SK-N-SH treated with all-trans-retinoic acid at 6 μM for 48 hours (cell line): ENCODE data around the gene OR2Y1.

ENCODE experiments used
- ATAC-seq: fragments of 200-7000 bp; cut with Tn5 transposase; 3 replicates; pipeline ENCODE4 v1.9.1; 2020; ENCODE audit warnings: mild to moderate bottlenecking, moderate library complexity
- ARNTL ChIP-seq: fragments of 450-650 bp; formaldehyde crosslinking; IDR thresholded peaks from 2 replicates; pipeline ENCODE4 v1.5.0; 2020; ENCODE audit warnings: low read depth, mild to moderate bottlenecking, moderate library complexity, borderline replicate concordance
- BACH2 ChIP-seq: fragments of 250-450 bp; sonication (Bioruptor Pico); IDR thresholded peaks from 2 replicates; pipeline ENCODE4 v1.9.0; 2021; ENCODE audit warnings: mild to moderate bottlenecking, borderline replicate concordance
- CSDC2 ChIP-seq: fragments of 250-450 bp; sonication (Bioruptor Pico); IDR thresholded peaks from 2 replicates; pipeline ENCODE4 v1.5.0; 2020; ENCODE audit warnings: mild to moderate bottlenecking, moderate library complexity
- GLIS3 ChIP-seq: fragments of 250-450 bp; sonication (Bioruptor Pico); IDR thresholded peaks from 2 replicates; pipeline ENCODE4 v1.5.0; 2020; ENCODE audit warnings: mild to moderate bottlenecking, moderate library complexity
- ISL1 ChIP-seq: fragments of 250-450 bp; sonication (Bioruptor Pico); IDR thresholded peaks from 2 replicates; pipeline ENCODE4 v2.1.2; 2022; ENCODE audit warnings: mild to moderate bottlenecking, moderate library complexity
- OSR1 ChIP-seq: fragments of 250-450 bp; sonication (Bioruptor Pico); IDR thresholded peaks from 2 replicates; pipeline ENCODE4 v1.8.0; 2022; ENCODE audit warnings: moderate library complexity, mild to moderate bottlenecking, inconsistent platforms
- PPARA ChIP-seq: fragments of 250-450 bp; sonication (Bioruptor Pico); IDR thresholded peaks from 2 replicates; pipeline ENCODE4 v1.5.0; 2020; ENCODE audit warnings: mild to moderate bottlenecking, borderline replicate concordance
- RARB ChIP-seq: fragments of 250-450 bp; sonication (Bioruptor Pico); IDR thresholded peaks from 2 replicates; pipeline ENCODE4 v1.8.0; 2021; ENCODE audit warnings: mild to moderate bottlenecking, moderate library complexity
- SNAI2 ChIP-seq: fragments of 250-450 bp; sonication (Bioruptor Pico); IDR thresholded peaks from 2 replicates; pipeline ENCODE4 v1.5.0; 2020; ENCODE audit warnings: mild to moderate bottlenecking, moderate library complexity
- TCF4 ChIP-seq: fragments of 250-450 bp; sonication (Bioruptor Pico); IDR thresholded peaks from 2 replicates; pipeline ENCODE4 v1.8.0; 2021; ENCODE audit warnings: mild to moderate bottlenecking, moderate library complexity, borderline replicate concordance
- TOX ChIP-seq: fragments of 250-450 bp; sonication (Bioruptor Pico); IDR thresholded peaks from 2 replicates; pipeline ENCODE4 v1.8.0; 2021; ENCODE audit warnings: mild to moderate bottlenecking, moderate library complexity, borderline replicate concordance
- ZC3H10 ChIP-seq: fragments of 250-450 bp; sonication (Bioruptor Pico); IDR thresholded peaks from 2 replicates; pipeline ENCODE4 v1.5.1; 2021; ENCODE audit warnings: mild to moderate bottlenecking, moderate library complexity
- ZFP3 ChIP-seq: fragments of 250-450 bp; sonication (Bioruptor Pico); IDR thresholded peaks from 2 replicates; pipeline ENCODE4 v1.5.0; 2020; ENCODE audit warnings: mild to moderate bottlenecking, moderate library complexity
- ZFP30 ChIP-seq: fragments of 450-650 bp; formaldehyde crosslinking; IDR thresholded peaks from 2 replicates; pipeline ENCODE4 v1.5.0; 2022; ENCODE audit warnings: mild to moderate bottlenecking, moderate library complexity
- ZNF565 ChIP-seq: fragments of 450-650 bp; formaldehyde crosslinking; conservative IDR thresholded peaks from 2 replicates; pipeline ENCODE4 v1.5.0; 2020; ENCODE audit warnings: low read depth, mild to moderate bottlenecking, moderate library complexity
- ZNF70 ChIP-seq: fragments of 450-650 bp; formaldehyde crosslinking; IDR thresholded peaks from 2 replicates; pipeline ENCODE4 v1.5.0; 2020; ENCODE audit warnings: mild to moderate bottlenecking, moderate library complexity
- ZNF8 ChIP-seq: fragments of 450-650 bp; formaldehyde crosslinking; IDR thresholded peaks from 2 replicates; pipeline ENCODE4 v1.5.0; 2020; ENCODE audit warnings: mild to moderate bottlenecking, moderate library complexity
- TF ChIP-seq, protein P1 (sequence below): fragments of 250-450 bp; sonication (Bioruptor Pico); IDR thresholded peaks from 2 replicates; pipeline ENCODE4 v1.8.0; 2020; ENCODE audit warnings: mild to moderate bottlenecking, moderate library complexity, borderline replicate concordance
- TF ChIP-seq, protein P2 (sequence below): fragments of 250-450 bp; sonication (Bioruptor Pico); IDR thresholded peaks from 2 replicates; pipeline ENCODE4 v1.8.0; 2021; ENCODE audit warnings: low read depth, mild to moderate bottlenecking, moderate library complexity, borderline replicate concordance
- TF ChIP-seq, protein P3 (sequence below): fragments of 250-450 bp; sonication (Bioruptor Pico); IDR thresholded peaks from 2 replicates; pipeline ENCODE4 v1.5.0; 2020; ENCODE audit warnings: mild to moderate bottlenecking, moderate library complexity
- TF ChIP-seq, protein P4 (sequence below): fragments of 250-450 bp; sonication (Bioruptor Pico); IDR thresholded peaks from 2 replicates; pipeline ENCODE4 v1.5.1; 2020; ENCODE audit warnings: low read depth, mild to moderate bottlenecking, moderate library complexity

Gene OR2Y1

DNA sequence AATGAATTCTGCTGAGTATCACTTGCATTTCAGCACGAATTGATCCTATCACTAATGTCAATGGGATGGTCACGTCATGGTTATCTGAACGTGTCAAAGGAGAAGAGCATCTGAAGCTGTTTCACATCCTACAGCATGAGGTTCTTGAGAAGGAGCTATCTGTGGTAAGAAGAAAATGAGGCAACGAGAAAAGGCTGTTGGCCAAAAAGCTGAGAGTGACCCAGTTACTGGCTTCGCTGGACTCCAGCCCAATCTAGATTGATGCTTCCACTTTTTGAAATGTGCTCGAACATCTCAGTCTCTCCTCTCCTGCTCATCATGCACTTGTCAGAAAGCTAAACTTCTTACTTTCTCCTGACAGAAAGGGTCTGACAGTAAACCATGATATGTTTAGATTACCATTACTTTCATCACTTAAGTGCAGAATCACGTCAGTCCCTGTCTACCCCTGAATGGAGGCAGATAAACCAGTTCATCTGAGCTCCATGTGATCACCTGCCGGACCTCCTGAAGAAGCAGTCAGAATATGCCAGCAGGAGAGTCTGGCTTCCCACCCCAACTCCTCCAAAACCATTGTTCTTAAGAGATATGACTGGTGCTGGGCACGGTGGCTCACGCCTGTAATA lies 40.2 kb upstream of the OR2Y1 start:
- no peak for ATAC-seq
- TF ChIP-seq SNAI2 (CRISPR knock-in tag) = no peak
- TF ChIP-seq, protein P1, sequence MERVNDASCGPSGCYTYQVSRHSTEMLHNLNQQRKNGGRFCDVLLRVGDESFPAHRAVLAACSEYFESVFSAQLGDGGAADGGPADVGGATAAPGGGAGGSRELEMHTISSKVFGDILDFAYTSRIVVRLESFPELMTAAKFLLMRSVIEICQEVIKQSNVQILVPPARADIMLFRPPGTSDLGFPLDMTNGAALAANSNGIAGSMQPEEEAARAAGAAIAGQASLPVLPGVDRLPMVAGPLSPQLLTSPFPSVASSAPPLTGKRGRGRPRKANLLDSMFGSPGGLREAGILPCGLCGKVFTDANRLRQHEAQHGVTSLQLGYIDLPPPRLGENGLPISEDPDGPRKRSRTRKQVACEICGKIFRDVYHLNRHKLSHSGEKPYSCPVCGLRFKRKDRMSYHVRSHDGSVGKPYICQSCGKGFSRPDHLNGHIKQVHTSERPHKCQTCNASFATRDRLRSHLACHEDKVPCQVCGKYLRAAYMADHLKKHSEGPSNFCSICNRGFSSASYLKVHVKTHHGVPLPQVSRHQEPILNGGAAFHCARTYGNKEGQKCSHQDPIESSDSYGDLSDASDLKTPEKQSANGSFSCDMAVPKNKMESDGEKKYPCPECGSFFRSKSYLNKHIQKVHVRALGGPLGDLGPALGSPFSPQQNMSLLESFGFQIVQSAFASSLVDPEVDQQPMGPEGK = no peak
- no peak for TF ChIP-seq CSDC2
- TF ChIP-seq, protein P2, sequence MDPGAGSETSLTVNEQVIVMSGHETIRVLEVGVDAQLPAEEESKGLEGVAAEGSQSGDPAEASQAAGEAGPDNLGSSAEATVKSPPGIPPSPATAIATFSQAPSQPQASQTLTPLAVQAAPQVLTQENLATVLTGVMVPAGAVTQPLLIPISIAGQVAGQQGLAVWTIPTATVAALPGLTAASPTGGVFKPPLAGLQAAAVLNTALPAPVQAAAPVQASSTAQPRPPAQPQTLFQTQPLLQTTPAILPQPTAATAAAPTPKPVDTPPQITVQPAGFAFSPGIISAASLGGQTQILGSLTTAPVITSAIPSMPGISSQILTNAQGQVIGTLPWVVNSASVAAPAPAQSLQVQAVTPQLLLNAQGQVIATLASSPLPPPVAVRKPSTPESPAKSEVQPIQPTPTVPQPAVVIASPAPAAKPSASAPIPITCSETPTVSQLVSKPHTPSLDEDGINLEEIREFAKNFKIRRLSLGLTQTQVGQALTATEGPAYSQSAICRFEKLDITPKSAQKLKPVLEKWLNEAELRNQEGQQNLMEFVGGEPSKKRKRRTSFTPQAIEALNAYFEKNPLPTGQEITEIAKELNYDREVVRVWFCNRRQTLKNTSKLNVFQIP (CRISPR knock-in tag) = no peak
- no peak for TF ChIP-seq PPARA (CRISPR knock-in tag)
- TF ChIP-seq ARNTL (CRISPR knock-in tag) = no peak

DNA sequence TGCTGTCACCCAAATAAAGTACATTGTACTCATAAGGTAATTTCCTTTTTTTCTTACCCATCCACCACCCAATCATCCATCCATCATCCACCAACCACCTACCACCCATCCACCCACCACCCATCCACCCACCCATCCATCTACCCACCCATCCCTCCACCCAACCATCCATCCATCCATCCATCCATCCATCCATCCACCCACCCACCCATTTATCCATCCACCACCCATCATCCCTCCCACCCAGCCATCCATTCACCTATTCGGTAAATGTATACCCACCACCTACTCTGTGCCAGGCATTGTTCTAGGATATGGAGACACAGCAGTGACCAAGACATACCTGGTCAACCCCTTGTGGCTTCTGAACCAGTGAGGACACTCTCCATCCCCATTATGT lies 37.6 kb upstream of the OR2Y1 start:
- TF ChIP-seq OSR1 (CRISPR knock-in tag) (no peak), ZNF70 (no peak)
- ATAC-seq = no peak

DNA sequence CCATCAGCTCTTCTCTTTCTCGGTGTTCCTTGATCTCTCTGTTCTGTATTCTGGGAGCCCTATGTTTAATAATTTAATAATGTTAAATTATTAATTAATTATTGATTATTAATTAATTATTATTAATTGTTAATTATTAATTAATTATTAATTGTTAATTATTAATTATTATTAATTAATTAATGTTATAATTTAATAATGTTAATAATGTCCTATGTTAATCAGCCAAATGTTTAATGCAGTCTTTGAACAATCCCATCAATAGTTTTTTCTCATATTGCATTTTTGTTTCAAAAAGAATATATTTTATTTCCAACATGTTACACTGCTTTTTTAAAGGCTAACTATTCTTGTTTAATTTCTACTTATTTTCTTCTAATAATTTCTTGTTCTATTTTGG lies 36.5 kb upstream of the OR2Y1 start:
- no peak for ATAC-seq
- TF ChIP-seq, protein P3, sequence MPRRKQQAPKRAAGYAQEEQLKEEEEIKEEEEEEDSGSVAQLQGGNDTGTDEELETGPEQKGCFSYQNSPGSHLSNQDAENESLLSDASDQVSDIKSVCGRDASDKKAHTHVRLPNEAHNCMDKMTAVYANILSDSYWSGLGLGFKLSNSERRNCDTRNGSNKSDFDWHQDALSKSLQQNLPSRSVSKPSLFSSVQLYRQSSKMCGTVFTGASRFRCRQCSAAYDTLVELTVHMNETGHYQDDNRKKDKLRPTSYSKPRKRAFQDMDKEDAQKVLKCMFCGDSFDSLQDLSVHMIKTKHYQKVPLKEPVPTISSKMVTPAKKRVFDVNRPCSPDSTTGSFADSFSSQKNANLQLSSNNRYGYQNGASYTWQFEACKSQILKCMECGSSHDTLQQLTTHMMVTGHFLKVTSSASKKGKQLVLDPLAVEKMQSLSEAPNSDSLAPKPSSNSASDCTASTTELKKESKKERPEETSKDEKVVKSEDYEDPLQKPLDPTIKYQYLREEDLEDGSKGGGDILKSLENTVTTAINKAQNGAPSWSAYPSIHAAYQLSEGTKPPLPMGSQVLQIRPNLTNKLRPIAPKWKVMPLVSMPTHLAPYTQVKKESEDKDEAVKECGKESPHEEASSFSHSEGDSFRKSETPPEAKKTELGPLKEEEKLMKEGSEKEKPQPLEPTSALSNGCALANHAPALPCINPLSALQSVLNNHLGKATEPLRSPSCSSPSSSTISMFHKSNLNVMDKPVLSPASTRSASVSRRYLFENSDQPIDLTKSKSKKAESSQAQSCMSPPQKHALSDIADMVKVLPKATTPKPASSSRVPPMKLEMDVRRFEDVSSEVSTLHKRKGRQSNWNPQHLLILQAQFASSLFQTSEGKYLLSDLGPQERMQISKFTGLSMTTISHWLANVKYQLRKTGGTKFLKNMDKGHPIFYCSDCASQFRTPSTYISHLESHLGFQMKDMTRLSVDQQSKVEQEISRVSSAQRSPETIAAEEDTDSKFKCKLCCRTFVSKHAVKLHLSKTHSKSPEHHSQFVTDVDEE (CRISPR knock-in tag) = no peak
- TF ChIP-seq TOX (no peak), OSR1 (CRISPR knock-in tag) (no peak), SNAI2 (CRISPR knock-in tag) (no peak), ZNF8 (CRISPR knock-in tag) (no peak), RARB (no peak), ISL1 (CRISPR knock-in tag) (no peak), CSDC2 (no peak), TCF4 (CRISPR knock-in tag) (no peak), ZFP30 (CRISPR knock-in tag) (no peak), BACH2 (CRISPR knock-in tag) (no peak), ZC3H10 (CRISPR knock-in tag) (no peak), ZNF70 (no peak), GLIS3 (CRISPR knock-in tag) (no peak), PPARA (CRISPR knock-in tag) (no peak), ZNF565 (CRISPR knock-in tag) (no peak)
- TF ChIP-seq, protein P2 (CRISPR knock-in tag) = no peak
- TF ChIP-seq, protein P4, sequence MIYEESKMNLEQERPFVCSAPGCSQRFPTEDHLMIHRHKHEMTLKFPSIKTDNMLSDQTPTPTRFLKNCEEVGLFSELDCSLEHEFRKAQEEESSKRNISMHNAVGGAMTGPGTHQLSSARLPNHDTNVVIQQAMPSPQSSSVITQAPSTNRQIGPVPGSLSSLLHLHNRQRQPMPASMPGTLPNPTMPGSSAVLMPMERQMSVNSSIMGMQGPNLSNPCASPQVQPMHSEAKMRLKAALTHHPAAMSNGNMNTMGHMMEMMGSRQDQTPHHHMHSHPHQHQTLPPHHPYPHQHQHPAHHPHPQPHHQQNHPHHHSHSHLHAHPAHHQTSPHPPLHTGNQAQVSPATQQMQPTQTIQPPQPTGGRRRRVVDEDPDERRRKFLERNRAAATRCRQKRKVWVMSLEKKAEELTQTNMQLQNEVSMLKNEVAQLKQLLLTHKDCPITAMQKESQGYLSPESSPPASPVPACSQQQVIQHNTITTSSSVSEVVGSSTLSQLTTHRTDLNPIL = no peak

DNA sequence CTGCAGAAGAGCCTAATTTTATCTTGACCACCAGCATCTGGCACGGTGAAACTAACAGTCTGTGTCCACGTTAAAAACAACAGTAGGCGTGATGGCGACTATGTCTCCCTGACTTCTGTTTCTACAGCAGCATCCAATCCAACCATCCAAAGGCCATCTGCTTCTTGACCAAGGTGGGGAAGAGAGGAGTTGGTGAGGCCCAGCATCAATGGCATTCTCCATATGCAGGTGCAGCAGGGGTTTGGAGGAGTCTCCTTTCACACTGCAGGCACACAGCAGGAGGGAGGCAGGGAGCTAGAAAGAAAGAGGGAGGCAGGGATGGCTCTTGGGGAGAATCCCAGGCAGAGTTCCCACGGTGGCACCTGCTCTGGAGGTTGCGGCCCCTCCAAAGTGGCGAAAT lies 35.8 kb upstream of the OR2Y1 start:
- ATAC-seq = no peak
- TF ChIP-seq ZNF565 (CRISPR knock-in tag) (no peak), ZNF8 (CRISPR knock-in tag) (no peak), ZFP30 (CRISPR knock-in tag) (no peak), RARB (no peak), ISL1 (CRISPR knock-in tag) (no peak), TCF4 (CRISPR knock-in tag) (no peak), BACH2 (CRISPR knock-in tag) (no peak), ZFP3 (CRISPR knock-in tag) (no peak), ARNTL (CRISPR knock-in tag) (no peak), ZNF70 (no peak), TOX (no peak), PPARA (CRISPR knock-in tag) (no peak), SNAI2 (CRISPR knock-in tag) (no peak)
- TF ChIP-seq, protein P4 = no peak
- TF ChIP-seq, protein P1 = no peak
